HL-60 (cell line): ENCODE data around the gene TENM3.

Source experiments
- DNase-seq, 2 experiments: peaks; one replicate each; pipeline ENCODE4 v3.0.0-alpha.2; 2010 to 2020; ENCODE audit warnings: low read depth in 1 of 2, low spot score in 1 of 2
- H3K27ac ChIP-seq: fragments of 250-450 bp; sonication (Bioruptor Pico); replicated peaks from 2 replicates; pipeline ENCODE4 v1.5.1; 2020; ENCODE audit warnings: mild to moderate bottlenecking, moderate library complexity
- H3K27me3 ChIP-seq: fragments of 250-450 bp; sonication (Bioruptor Pico); 2 replicates; pipeline ENCODE4 v1.5.1; 2021; ENCODE audit warnings: mild to moderate bottlenecking, moderate library complexity; ENCODE audit not compliant: insufficient read depth, poor library complexity, severe bottlenecking
- H3K4me3 ChIP-seq: replicated peaks from 2 replicates; pipeline ENCODE4 v1.5.1; 2011; ENCODE audit warnings: mild to moderate bottlenecking, control low read depth, low read length; ENCODE audit not compliant: insufficient read depth
- CTCF ChIP-seq: IDR thresholded peaks from one replicate; pipeline ENCODE4 v1.5.1; 2011; ENCODE audit warnings: low read length, control low read depth, inconsistent platforms; ENCODE audit not compliant: insufficient read depth
- GABPA ChIP-seq: IDR thresholded peaks from 2 replicates; pipeline ENCODE4 v1.6.1; 2012; ENCODE audit warnings: low read depth
- POLR2AphosphoS5 ChIP-seq: IDR thresholded peaks from 2 replicates; pipeline ENCODE4 v1.6.1; 2012; ENCODE audit warnings: low read depth
- REST ChIP-seq: IDR thresholded peaks from 2 replicates; pipeline ENCODE4 v1.6.1; 2012; ENCODE audit warnings: low read depth; ENCODE audit not compliant: insufficient replicate concordance
- SPI1 ChIP-seq: IDR thresholded peaks from 2 replicates; pipeline ENCODE4 v1.6.1; 2012; ENCODE audit warnings: low read depth, mild to moderate bottlenecking, borderline replicate concordance

Gene TENM3

GRCh38 chr4:182808673-182809416, 565.6 kb downstream of the TENM3 start:
- TF ChIP-seq REST (no peak), POLR2AphosphoS5 (peak; percentile 48; the same call in 1 of the 2 replicates), CTCF (no peak), SPI1 (peak; percentile 70; the same call in 1 of the 2 replicates), GABPA (no peak)
- no peaks in the 10 kb centered on the region for H3K27me3 ChIP-seq
- H3K27ac ChIP-seq, result peak overlapping the region; percentile 83
- no peak overlapping the region for H3K4me3 ChIP-seq
- peak; percentile 54 to 88 for DNase-seq

GRCh38 chr4:182809417-182810102, 566.4 kb downstream of the TENM3 start:
- peak; percentile 32; the same call in 1 of the 2 replicates for TF ChIP-seq GABPA
- peak; percentile 22; the same call in 1 of the 2 replicates for TF ChIP-seq SPI1
- no peak for TF ChIP-seq CTCF
- TF ChIP-seq POLR2AphosphoS5, result no peak
- TF ChIP-seq REST, result no peak
- Histone ChIP-seq H3K27me3 (no peaks in the 10 kb centered on the region), H3K27ac (peak overlapping the region; percentile 83), H3K4me3 (no peak overlapping the region)
- DNase-seq, result peak in 1 of 2 experiments; percentile 9

- no peak for TF ChIP-seq POLR2AphosphoS5
- TF ChIP-seq REST, result no peak
- TF ChIP-seq GABPA, result no peak
- TF ChIP-seq CTCF, result no peak
- no peak for TF ChIP-seq SPI1
- no peak overlapping the region for H3K4me3 ChIP-seq
- no peak for DNase-seq
- no peaks in the 10 kb centered on the region for H3K27me3 ChIP-seq
- peak overlapping the region; percentile 83 for H3K27ac ChIP-seq
Observed at GRCh38 chr4:182810103-182810615, 567.0 kb downstream of the TENM3 start.
